Transverse colon (tissue), 3 donors: ENCODE results near the gene CIAO2A.

ENCODE experiments used
- POLR2A ChIP-seq: fragments of 450-650 bp; IDR thresholded peaks from one replicate; pipeline ENCODE4 v1.6.1; 2016; ENCODE audit warnings: antibody characterized with exemption, mild to moderate bottlenecking, moderate library complexity
- TF ChIP-seq, protein P1 (sequence below), 5 experiments: fragments of 200-600 bp in 3 of 5; fragments of 450-650 bp in 2 of 5; sonication (generic) in 3 of 5; IDR thresholded peaks; 1 replicate in 2 of 5; 2 replicates in 3 of 5; pipeline ENCODE4 v1.5.1; 2016 to 2017; ENCODE audit warnings: antibody characterized with exemption in 5 of 5, inconsistent platforms in 3 of 5, mild to moderate bottlenecking in 2 of 5, moderate library complexity in 1 of 5

DNA sequence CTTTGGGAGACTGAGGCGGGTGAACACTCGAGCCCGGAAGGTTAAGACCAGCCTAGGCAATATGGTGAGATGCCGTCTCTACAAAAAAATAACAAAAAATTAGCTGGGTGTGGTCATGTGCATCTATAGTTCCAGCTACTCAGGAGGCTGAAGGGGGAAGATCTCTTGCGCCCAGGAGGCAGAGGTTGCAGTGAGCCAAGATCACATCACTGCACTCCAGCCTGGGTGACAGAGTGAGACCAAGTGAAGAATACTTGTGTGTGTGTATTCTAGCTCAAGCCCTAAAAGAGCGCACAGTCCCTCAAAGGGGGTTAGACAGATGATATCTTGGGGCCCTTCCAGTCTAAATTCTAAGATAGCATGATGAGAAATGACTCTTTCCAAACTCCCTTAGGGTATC lies 71.1 kb downstream of the CIAO2A start:
- TF ChIP-seq, protein P1, sequence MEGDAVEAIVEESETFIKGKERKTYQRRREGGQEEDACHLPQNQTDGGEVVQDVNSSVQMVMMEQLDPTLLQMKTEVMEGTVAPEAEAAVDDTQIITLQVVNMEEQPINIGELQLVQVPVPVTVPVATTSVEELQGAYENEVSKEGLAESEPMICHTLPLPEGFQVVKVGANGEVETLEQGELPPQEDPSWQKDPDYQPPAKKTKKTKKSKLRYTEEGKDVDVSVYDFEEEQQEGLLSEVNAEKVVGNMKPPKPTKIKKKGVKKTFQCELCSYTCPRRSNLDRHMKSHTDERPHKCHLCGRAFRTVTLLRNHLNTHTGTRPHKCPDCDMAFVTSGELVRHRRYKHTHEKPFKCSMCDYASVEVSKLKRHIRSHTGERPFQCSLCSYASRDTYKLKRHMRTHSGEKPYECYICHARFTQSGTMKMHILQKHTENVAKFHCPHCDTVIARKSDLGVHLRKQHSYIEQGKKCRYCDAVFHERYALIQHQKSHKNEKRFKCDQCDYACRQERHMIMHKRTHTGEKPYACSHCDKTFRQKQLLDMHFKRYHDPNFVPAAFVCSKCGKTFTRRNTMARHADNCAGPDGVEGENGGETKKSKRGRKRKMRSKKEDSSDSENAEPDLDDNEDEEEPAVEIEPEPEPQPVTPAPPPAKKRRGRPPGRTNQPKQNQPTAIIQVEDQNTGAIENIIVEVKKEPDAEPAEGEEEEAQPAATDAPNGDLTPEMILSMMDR (IDR thresholded peaks at IDR 0.05), result no peak
- TF ChIP-seq POLR2A, result no peak
